Activated T-cell treated with anti-CD3 and anti-CD28 coated beads, Interleukin-2, amount 50 U/mL, for 4 hours (primary cell): Measurements from ENCODE around the gene ATPAF2. TPM values are rescaled to one million over a fixed set of nuclear protein-coding genes. Genes with fewer than 3 reads are reported as not detected.
"Not testable (repeated sequence)": the region's sequence is repeated elsewhere in the genome, so short reads cannot be mapped to it uniquely, and the experiment has no call there.

Source experiments
- ATAC-seq, 2 donors: fragments of 200-7000 bp; cut with Tn5 transposase; one replicate each; pipeline ENCODE4 v1.10.0; 2021
- DNase-seq: peaks from one replicate; pipeline ENCODE4 v3.0.0-alpha.2; 2020
- H3K27me3 Mint-ChIP-seq: one replicate; pipeline ENCODE4 v1.8.0; 2021; ENCODE audit warnings: low read depth, mixed read lengths
- H3K36me3 Mint-ChIP-seq: one replicate; pipeline ENCODE4 v1.8.0; 2022; ENCODE audit warnings: mixed read lengths; ENCODE audit not compliant: insufficient read depth
- H3K4me1 Mint-ChIP-seq: one replicate; pipeline ENCODE4 v1.8.0; 2021; ENCODE audit warnings: low read depth, mixed read lengths
- H3K4me3 Mint-ChIP-seq: one replicate; pipeline ENCODE4 v1.8.0; 2021; ENCODE audit warnings: mild to moderate bottlenecking, moderate library complexity, mixed read lengths
- H3K9me3 Mint-ChIP-seq: one replicate; pipeline ENCODE4 v1.8.0; 2021; ENCODE audit warnings: mixed read lengths
- total RNA-seq, 3 donors: library from RNA; stranded (reverse); gene quantifications; one replicate each; pipeline ENCODE4 v1.2.1, GENCODE V29; 2021

The ATPAF2 gene
- total RNA-seq, 3 donors from 2014 or later: 27.3 to 33.7 (median 33.4) TPM

DNA sequence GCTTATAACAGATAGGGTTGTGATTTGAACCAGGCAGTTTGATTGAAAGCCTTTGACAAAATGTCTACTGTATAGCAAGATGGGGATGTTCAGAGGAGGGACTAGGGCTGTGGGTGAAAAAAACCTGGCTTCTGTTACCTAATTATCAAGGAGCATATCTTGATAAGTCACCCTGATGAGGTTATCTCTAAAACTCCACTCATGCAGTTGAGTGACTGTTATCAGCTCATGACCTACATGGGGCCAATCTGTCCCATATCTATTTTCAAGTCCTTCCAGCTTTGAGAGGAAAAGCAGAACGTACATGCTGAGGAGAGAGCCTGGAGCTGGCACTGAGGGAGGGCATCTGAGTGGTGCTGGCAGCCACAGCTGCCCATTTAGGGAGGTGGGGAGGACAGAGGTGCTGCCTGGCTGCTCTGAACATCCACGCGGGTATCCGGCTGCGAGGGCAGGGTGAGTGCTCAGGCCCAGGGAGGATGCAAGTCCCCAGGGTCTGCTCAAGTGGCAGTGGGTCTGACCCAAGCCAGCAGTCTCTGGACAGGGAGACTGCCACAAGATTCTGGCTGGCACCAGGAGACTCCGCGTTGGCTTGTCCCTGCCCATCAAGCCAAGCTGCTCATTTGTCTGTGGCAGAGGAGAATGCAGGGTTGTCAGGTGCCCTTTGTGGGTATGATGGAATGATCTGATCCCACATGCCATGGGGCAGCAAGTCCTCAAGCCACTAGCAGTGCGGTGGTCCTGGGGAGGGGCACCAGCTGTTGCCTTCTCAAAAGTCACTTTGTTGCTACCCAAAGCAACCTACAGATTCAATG lies 29.2 kb downstream of the ATPAF2 start:
- Mint-ChIP-seq H3K36me3 (peaks cover 29% of the 10 kb centered on the region), H3K4me3 (no peak overlapping the region), H3K4me1 (no peaks in the 10 kb centered on the region), H3K9me3 (no peaks in the 10 kb centered on the region), H3K27me3 (no peaks in the 10 kb centered on the region)
- DNase-seq (no peak), ATAC-seq (no peak)

DNA sequence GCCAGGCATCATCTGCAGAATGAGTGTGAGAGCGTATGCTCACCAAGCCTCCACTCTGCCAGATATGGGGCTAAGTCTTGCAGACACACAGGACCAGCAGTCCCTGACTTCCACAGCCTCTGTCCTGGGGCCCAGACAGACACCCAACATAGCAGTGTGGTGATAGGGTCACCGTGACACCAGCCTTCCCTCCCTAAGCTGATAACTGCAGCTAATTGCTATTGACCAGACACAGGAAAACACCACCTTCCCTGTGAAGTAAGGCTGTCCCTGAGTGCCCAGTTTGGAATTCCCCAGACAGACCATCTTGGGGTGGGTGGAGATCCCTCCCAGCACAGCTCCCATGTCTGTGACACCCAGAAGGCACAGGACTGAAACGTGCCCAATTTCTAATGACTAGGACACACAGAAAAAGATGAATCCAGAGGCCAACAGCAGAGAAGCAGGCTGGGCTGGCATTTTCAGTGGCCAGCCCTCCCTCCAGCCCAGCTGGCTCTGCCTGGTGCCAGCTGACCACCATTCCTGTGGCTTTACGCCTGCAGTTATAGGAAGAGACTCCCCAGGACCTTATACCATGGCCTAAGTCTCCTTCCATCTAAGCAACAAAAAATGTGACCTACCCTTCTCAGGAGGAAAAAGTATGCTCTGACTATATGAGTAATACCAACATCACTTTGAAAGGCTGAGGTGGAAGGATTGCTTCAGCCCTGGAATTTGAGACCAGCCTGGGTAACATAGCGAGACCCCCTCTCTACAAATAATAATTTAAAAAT lies 30.3 kb downstream of the ATPAF2 start:
- no peak overlapping the region for H3K4me3 Mint-ChIP-seq
- no peak for ATAC-seq
- no peak for DNase-seq
- no peaks in the 10 kb centered on the region for H3K9me3 Mint-ChIP-seq
- H3K4me1 Mint-ChIP-seq: no peaks in the 10 kb centered on the region
- H3K27me3 Mint-ChIP-seq: no peaks in the 10 kb centered on the region
- H3K36me3 Mint-ChIP-seq: peaks cover 26% of the 10 kb centered on the region

DNA sequence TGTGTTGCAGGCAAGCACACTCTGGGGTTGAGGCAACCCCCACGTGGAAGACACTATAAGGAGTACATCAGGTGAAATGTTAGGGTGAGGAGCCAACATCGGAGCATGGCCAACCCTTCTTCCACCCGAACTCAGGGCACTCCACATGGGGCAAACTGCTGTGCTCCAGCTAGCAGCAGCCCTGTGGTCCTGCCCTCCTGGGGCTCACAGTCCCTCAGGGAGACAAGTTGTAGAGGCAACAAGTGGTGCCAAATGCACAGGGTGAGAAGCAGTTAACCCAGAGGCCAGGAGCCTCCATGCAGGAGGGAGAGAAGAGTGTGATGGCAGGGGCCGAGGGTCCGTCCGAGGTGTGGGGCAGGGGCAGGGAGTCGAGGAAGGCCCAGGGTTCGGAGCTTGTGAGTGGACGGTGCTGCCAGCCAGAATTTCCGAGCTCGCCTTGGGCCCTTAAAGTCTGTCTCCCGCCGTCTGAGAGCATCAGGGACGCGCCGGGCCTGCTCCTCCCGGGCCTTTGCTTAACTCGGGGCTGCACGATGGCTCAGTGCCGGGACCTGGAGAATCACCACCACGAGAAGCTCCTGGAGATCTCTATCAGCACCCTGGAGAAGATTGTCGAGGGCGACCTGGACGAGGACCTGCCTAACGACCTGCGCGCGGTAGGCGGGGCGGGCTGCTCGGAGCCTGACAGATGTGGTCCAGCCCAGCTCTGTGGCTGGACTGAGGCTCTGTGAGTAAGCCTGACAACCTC lies 32.3 kb downstream of the ATPAF2 start:
- H3K9me3 Mint-ChIP-seq: no peaks in the 10 kb centered on the region
- ATAC-seq: no peak

DNA sequence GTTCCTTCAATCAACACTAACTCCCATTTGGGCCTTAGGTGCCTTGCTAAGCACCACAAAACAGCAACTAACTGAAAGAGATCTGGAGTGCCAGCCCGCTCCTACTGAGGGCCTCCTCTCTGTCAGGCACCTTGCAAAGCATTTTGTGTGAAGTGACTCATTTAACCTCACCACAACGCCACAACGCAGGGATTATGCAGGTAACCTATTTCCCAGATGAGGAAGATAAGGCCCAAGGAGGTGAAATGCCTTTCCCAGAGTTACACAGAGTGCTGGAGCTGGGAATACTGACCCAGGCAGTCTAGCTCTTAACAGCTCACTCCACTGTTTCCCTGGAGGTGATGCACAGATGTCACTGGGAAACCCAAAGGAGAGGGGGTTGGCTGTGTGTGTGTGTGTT lies 33.5 kb downstream of the ATPAF2 start:
- H3K36me3 Mint-ChIP-seq: peaks cover 16% of the 10 kb centered on the region
- H3K4me3 Mint-ChIP-seq: no peak overlapping the region
- ATAC-seq (no peak), DNase-seq (no peak)
- H3K4me1 Mint-ChIP-seq: no peaks in the 10 kb centered on the region
- H3K9me3 Mint-ChIP-seq: no peaks in the 10 kb centered on the region
- no peaks in the 10 kb centered on the region for H3K27me3 Mint-ChIP-seq

More for the DNA sequence above, 32.3 kb downstream of the ATPAF2 start:
- Mint-ChIP-seq H3K36me3 (peaks cover 16% of the 10 kb centered on the region), H3K27me3 (no peaks in the 10 kb centered on the region), H3K4me3 (no peak overlapping the region), H3K4me1 (no peaks in the 10 kb centered on the region)
- DNase-seq: no peak

DNA sequence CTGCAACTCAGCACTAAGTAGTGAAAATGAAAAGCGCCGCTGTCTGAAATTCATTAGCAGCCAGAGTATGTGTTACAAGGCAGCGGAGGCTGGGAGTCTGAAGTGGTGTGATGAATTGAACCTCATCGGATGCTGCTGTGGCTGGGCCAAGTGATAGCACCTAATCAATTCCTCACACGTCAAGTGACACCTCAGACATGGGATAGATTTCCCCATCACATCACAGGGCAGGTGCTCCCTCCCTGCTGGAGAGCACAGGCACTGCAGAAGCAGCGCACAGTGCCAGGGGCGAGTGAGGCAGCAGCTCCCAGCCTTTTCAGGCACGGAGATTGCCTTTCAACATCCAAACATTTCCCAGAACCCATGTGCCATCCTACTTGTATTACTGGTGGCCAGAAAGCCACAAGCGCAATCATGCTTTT lies 34.1 kb downstream of the ATPAF2 start:
- Mint-ChIP-seq H3K4me1 (no peaks in the 10 kb centered on the region), H3K4me3 (no peak overlapping the region), H3K27me3 (no peaks in the 10 kb centered on the region), H3K36me3 (peaks cover 16% of the 10 kb centered on the region), H3K9me3 (no peaks in the 10 kb centered on the region)
- DNase-seq: no peak
- no peak for ATAC-seq

DNA sequence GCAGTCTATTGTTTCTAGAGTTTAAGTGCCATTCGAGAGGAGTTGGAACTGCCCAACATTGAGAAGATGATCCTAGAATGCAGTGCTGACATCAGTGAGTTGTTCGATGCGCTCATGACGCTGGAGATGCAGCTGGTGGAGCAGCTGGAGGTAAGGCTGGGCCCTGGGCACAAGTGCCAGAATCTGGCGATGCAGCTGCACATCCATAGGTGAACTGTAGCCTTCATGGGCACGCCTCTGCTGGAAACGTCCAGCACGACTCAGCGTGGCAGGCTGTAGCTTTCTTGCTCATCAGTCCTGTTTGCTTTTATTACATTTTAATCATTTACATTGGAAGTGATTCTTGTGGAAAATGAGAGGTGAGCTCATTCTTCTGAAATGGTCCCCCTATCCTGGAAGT lies 34.6 kb downstream of the ATPAF2 start:
- no peak overlapping the region for H3K4me3 Mint-ChIP-seq
- H3K9me3 Mint-ChIP-seq: no peaks in the 10 kb centered on the region
- H3K4me1 Mint-ChIP-seq: no peaks in the 10 kb centered on the region
- H3K27me3 Mint-ChIP-seq: no peaks in the 10 kb centered on the region
- DNase-seq: no peak
- H3K36me3 Mint-ChIP-seq: peaks cover 12% of the 10 kb centered on the region
- no peak for ATAC-seq

DNA sequence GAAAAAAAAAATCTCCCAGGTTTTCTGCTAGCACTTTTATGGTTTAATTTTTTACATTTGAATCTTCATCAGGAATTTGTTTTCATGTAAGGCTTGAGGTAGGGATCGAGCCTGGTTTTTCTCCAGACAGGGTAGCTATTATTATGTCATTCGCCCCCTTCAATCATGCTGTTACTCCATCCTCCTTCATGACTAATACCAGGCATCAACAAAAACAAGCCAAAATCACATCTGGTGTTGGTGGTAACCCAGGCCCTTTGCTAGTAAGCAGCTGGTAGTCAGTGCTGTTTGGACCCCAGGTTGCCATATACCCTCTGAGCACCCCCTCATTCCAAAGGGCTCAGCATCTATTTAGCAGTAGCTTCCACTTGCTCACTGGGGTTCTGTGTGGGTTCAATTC lies 36.8 kb downstream of the ATPAF2 start:
- Mint-ChIP-seq H3K4me1 (no peaks in the 10 kb centered on the region), H3K27me3 (no peaks in the 10 kb centered on the region), H3K9me3 (no peaks in the 10 kb centered on the region), H3K36me3 (peaks cover 4% of the 10 kb centered on the region), H3K4me3 (no peak overlapping the region)
- DNase-seq (no peak), ATAC-seq (no peak)

DNA sequence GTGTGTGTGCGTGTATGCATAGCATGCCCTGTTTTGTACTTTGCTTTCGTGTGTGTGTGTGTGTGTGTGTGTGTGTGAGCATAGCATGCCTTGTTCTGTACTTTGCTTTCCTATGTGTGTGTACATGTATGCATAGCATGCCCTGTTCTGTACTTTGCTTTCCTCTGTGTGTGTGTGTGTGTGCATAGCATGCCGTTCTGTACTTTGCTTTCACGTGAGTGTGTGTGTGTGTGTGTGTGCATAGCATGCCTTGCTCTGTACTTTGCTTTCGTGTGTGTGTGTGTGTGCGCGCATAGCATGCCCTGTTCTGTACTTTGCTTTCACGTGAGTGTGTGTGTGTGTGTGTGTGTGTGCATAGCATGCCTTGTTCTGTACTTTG lies 38.9 kb downstream of the ATPAF2 start:
- no peak for ATAC-seq
- DNase-seq: no peak
- no peaks in the 10 kb centered on the region for H3K4me1 Mint-ChIP-seq
- no peaks in the 10 kb centered on the region for H3K9me3 Mint-ChIP-seq
- H3K36me3 Mint-ChIP-seq: no peaks in the 10 kb centered on the region
- H3K27me3 Mint-ChIP-seq: no peaks in the 10 kb centered on the region
- no peak overlapping the region for H3K4me3 Mint-ChIP-seq

DNA sequence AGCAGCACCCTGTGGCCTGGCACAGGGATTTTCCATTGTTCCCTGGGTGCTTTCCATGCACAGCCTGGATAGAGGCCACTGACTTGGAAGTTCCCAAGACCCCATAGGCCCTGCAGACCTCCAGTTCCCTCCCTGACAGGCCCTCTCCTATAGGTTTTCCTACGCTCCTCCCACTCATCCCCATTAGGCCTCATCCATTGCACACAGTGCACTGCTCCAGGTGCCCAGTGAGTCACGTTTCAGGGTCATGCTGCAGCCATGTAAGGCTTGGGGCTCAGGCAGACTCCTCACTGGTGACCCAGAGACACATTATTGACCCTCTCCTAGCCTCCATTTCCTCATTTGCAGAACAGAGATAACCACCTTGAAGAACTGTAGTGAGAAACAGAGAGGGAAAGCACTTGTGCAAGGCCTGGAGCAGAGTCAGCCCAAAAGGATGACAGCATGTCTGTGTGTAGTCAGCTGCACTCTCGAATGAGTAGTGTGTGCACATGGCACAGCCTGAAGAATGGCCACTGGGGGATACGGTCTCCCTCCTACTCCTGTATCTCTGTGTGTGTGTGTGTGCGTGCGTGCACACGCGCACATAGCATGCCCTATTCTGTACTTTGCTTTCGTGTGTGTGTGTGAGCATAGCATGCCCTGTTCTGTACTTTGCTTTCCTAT lies 39.5 kb downstream of the ATPAF2 start:
- Mint-ChIP-seq H3K4me1 (no peaks in the 10 kb centered on the region), H3K36me3 (no peaks in the 10 kb centered on the region), H3K9me3 (no peaks in the 10 kb centered on the region), H3K27me3 (no peaks in the 10 kb centered on the region), H3K4me3 (no peak overlapping the region)
- no peak for DNase-seq
- ATAC-seq: no peak

DNA sequence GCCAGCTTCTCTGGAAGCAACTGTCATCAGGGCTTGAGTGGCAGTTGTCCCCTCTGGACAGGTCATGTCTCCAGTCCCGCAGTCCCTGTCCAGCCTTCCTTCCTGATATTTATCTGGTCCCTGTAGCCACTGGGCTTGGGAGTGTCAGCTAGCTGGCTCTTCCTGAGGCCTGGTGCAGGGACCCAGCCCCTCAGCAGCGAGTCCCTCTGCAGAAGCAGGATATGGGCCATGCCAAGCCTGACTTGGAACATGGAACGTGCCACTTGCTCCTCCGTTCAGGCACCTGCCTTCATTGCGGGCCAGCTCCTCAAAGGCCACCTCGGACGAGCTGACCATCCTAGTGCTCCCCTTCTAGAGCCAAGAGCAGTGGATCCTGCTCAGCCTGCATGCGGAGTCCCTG lies 40.0 kb downstream of the ATPAF2 start:
- H3K4me1 Mint-ChIP-seq: no peaks in the 10 kb centered on the region
- ATAC-seq (no peak), DNase-seq (no peak)

DNA sequence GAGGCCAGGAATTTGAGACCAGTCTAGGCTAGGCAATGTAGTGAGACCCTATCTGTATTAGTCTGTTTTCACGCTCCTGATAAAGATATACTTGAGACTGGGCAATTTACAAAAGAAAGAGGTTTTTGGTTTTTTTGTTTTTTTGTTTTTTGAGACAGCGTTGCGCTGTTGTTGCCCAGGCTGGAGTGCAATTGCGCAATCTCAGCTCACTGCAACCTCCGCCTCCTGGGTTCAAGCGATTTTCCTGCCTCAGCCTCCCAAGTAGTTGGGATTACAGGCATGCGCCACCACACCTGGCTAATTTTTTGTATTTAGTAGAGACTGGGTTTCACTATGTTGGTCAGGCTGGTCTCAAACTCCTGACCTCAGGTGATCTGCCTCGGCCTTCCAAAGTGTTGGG lies 43.1 kb downstream of the ATPAF2 start:
- not testable (repeated sequence) for ATAC-seq, H3K36me3 Mint-ChIP-seq, H3K4me1 Mint-ChIP-seq, H3K4me3 Mint-ChIP-seq, H3K9me3 Mint-ChIP-seq, H3K27me3 Mint-ChIP-seq, DNase-seq

More for the DNA sequence above, 40.0 kb downstream of the ATPAF2 start:
- Mint-ChIP-seq H3K4me3 (no peak overlapping the region), H3K9me3 (no peaks in the 10 kb centered on the region), H3K36me3 (no peaks in the 10 kb centered on the region), H3K27me3 (no peaks in the 10 kb centered on the region)

DNA sequence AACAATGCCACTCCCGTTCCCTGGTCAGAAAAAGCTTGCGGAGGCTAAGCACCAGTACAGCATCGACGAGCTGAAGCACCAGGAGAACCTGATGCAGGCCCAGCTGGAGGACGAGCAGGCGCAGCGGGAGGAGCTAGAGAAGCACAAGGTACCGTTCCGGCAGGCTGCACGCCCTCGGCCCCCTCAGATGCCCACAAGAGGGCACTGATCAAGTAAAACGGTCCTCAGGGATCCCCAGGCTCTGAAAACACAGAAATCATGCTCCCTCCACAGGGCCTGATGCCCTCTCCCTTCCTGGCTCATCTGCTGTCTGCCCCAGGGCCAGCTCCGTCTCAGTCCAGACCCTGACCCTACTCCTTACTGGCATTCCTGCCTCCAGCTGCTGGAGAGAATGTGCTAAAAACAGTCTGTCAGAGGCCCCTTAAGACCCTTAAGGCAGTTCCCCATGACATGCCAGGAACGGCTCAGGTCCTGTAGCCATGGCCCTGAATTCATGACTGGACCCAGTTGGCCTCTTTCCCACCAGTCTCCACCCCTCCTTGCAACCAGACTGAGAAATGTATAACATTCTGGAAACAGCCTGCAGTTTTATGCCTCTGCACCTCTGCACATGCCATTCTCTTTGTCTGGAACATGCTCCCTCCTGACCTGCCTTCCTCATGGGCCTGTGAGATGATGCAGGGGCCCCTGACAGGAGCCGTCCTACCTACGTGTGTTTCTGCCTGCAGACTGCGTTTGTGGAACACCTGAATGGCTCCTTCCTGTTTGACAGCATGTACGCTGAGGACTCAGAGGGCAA lies 44.5 kb downstream of the ATPAF2 start:
- H3K27me3 Mint-ChIP-seq: no peaks in the 10 kb centered on the region
- H3K36me3 Mint-ChIP-seq: no peaks in the 10 kb centered on the region
- no peak for DNase-seq
- peak in 1 of 2 donors; percentile 33 for ATAC-seq
- H3K4me1 Mint-ChIP-seq: peaks cover 1% of the 10 kb centered on the region
- H3K4me3 Mint-ChIP-seq: no peak overlapping the region
- no peaks in the 10 kb centered on the region for H3K9me3 Mint-ChIP-seq

DNA sequence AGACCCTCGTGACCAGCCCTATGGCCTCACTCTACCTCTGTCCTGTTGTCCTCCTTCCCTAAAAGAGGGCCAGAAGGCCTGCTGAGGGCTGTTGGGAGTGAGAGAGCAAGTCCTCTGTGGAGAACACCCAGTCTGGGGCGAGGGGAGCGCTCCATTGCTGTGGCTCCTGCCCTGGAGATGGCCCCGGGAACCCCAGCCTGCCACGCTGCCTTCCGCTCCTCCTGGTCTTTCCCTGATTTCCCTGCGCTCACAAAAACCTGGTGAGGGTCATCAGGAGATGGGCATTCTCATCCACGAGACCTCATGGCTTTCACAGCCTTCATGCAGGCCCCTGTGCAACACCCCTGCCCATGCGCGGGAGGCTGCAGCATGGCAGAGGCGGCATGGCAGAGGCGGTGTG lies 45.1 kb downstream of the ATPAF2 start:
- no peak overlapping the region for H3K4me3 Mint-ChIP-seq
- DNase-seq: no peak
- no peaks in the 10 kb centered on the region for H3K36me3 Mint-ChIP-seq
- peaks cover 1% of the 10 kb centered on the region for H3K4me1 Mint-ChIP-seq
- H3K9me3 Mint-ChIP-seq: no peaks in the 10 kb centered on the region
- H3K27me3 Mint-ChIP-seq: no peaks in the 10 kb centered on the region
- ATAC-seq: no peak
